WTC11 (cell line): ENCODE results near the gene PNLDC1.

Source experiments
- SP1 ChIP-seq: sonication (generic); formaldehyde crosslinking; conservative IDR thresholded peaks from 2 replicates; pipeline ENCODE4 v1.8.1; 2022; ENCODE audit warnings: missing genetic modification reagents
- TEAD4 ChIP-seq: sonication (generic); formaldehyde crosslinking; IDR thresholded peaks from 2 replicates; pipeline ENCODE4 v1.8.0; 2022; ENCODE audit warnings: mild to moderate bottlenecking, missing genetic modification reagents
- TF ChIP-seq, protein P1 (sequence below): fragments of 200-600 bp; IDR thresholded peaks from 2 replicates; pipeline ENCODE4 v1.8.0; 2022; ENCODE audit warnings: antibody characterized with exemption
- TF ChIP-seq, protein P2 (sequence below): sonication (generic); formaldehyde crosslinking; IDR thresholded peaks from 2 replicates; pipeline ENCODE4 v1.8.1; 2023; ENCODE audit warnings: mild to moderate bottlenecking, missing genetic modification reagents, borderline replicate concordance

DNA sequence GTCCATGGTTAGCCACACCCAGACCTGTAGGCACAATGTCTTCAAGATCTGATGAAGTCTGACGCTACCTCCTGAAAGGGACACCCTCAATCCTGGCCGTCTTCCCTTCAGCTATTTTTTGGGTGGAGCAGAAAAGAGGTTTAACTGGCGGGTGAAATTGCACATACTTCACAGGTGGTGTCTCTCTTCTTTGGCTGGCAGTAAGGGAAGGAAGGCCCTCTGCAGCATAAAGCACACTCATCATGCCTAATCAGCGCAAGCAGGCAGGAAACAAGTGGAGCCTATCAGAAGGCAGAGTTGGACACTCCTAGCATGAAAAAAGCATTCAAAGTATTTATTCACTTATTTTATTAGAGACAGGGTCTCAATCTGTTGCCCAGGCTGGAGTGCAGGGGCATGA lies 32.9 kb downstream of the PNLDC1 start:
- TF ChIP-seq, protein P1, sequence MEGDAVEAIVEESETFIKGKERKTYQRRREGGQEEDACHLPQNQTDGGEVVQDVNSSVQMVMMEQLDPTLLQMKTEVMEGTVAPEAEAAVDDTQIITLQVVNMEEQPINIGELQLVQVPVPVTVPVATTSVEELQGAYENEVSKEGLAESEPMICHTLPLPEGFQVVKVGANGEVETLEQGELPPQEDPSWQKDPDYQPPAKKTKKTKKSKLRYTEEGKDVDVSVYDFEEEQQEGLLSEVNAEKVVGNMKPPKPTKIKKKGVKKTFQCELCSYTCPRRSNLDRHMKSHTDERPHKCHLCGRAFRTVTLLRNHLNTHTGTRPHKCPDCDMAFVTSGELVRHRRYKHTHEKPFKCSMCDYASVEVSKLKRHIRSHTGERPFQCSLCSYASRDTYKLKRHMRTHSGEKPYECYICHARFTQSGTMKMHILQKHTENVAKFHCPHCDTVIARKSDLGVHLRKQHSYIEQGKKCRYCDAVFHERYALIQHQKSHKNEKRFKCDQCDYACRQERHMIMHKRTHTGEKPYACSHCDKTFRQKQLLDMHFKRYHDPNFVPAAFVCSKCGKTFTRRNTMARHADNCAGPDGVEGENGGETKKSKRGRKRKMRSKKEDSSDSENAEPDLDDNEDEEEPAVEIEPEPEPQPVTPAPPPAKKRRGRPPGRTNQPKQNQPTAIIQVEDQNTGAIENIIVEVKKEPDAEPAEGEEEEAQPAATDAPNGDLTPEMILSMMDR = no peak
- no peak for TF ChIP-seq SP1 (CRISPR knock-in tag)
- TF ChIP-seq TEAD4 = no peak
- TF ChIP-seq, protein P2, sequence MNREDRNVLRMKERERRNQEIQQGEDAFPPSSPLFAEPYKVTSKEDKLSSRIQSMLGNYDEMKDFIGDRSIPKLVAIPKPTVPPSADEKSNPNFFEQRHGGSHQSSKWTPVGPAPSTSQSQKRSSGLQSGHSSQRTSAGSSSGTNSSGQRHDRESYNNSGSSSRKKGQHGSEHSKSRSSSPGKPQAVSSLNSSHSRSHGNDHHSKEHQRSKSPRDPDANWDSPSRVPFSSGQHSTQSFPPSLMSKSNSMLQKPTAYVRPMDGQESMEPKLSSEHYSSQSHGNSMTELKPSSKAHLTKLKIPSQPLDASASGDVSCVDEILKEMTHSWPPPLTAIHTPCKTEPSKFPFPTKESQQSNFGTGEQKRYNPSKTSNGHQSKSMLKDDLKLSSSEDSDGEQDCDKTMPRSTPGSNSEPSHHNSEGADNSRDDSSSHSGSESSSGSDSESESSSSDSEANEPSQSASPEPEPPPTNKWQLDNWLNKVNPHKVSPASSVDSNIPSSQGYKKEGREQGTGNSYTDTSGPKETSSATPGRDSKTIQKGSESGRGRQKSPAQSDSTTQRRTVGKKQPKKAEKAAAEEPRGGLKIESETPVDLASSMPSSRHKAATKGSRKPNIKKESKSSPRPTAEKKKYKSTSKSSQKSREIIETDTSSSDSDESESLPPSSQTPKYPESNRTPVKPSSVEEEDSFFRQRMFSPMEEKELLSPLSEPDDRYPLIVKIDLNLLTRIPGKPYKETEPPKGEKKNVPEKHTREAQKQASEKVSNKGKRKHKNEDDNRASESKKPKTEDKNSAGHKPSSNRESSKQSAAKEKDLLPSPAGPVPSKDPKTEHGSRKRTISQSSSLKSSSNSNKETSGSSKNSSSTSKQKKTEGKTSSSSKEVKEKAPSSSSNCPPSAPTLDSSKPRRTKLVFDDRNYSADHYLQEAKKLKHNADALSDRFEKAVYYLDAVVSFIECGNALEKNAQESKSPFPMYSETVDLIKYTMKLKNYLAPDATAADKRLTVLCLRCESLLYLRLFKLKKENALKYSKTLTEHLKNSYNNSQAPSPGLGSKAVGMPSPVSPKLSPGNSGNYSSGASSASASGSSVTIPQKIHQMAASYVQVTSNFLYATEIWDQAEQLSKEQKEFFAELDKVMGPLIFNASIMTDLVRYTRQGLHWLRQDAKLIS (CRISPR knock-in tag) = no peak
